Heart right ventricle (tissue), 16 donors: Measurements from ENCODE around the gene COL4A6. TPM values are rescaled to one million over a fixed set of nuclear protein-coding genes. Genes with fewer than 3 reads are reported as not detected.

Experiments used
- ATAC-seq, 8 donors: fragments of 200-7000 bp; cut with Tn5 transposase; one replicate each; pipeline ENCODE4 v1.9.1; 2020; ENCODE audit warnings: mild to moderate bottlenecking in 8 of 8, moderate library complexity in 8 of 8, moderate number of reproducible peaks in 1 of 8
- DNase-seq, 2 donors: peaks; one replicate each; pipeline ENCODE4 v3.0.0-alpha.2; 2020
- H3K27ac ChIP-seq, 10 donors: fragments of 200-600 bp; sonication (generic) in 2 of 10; one replicate each; pipeline versions ENCODE4 v1.5.0 to v1.8.0; 2020 to 2022; ENCODE audit warnings: mild to moderate bottlenecking in 3 of 10
- H3K27me3 ChIP-seq, 7 donors: fragments of 200-600 bp; one replicate each; pipeline ENCODE4 v1.8.0; 2021 to 2022; ENCODE audit warnings: mild to moderate bottlenecking in 2 of 7
- H3K36me3 ChIP-seq, 9 donors: fragments of 200-600 bp; sonication (generic) in 1 of 9; one replicate each; pipeline versions ENCODE4 v1.5.0 to v1.8.0; 2020 to 2022; ENCODE audit warnings: mild to moderate bottlenecking in 2 of 9
- H3K4me1 ChIP-seq, 9 donors: fragments of 200-600 bp; sonication (generic) in 1 of 9; one replicate each; pipeline versions ENCODE4 v1.5.0 to v1.8.0; 2020 to 2022; ENCODE audit warnings: mild to moderate bottlenecking in 4 of 9
- H3K4me3 ChIP-seq, 10 donors: fragments of 200-600 bp; sonication (generic) in 2 of 10; one replicate each; pipeline versions ENCODE4 v1.5.0 to v1.8.0; 2020 to 2022; ENCODE audit warnings: mild to moderate bottlenecking in 7 of 10, moderate library complexity in 2 of 10
- H3K9me3 ChIP-seq, 11 donors: fragments of 200-600 bp in 10 of 11; sonication (generic) in 2 of 11; one replicate each; pipeline versions ENCODE4 v1.5.0 to v1.8.0; 2013 to 2022; ENCODE audit warnings: mild to moderate bottlenecking in 2 of 11, control low read depth in 1 of 11, moderate library complexity in 1 of 11
- CTCF ChIP-seq, 9 donors: fragments of 200-600 bp; sonication (generic) in 2 of 9; IDR thresholded peaks; one replicate each; pipeline versions ENCODE4 v1.5.0 to v1.8.0; 2021 to 2022; ENCODE audit warnings: antibody characterized with exemption in 9 of 9, mild to moderate bottlenecking in 5 of 9, moderate library complexity in 1 of 9
- WGBS, 2 donors: extraction: QIAGEN DNeasy Blood & Tissue Kit; methylation state at CpG; one replicate each; pipeline ENCODE4 v1.1.7; 2013; ENCODE audit warnings: inconsistent platforms in 1 of 2; 5-methylcytosine and 5-hydroxymethylcytosine counted together
- intact Hi-C, 10 donors: fragments of 100-400 bp; cut with DNase I; formaldehyde crosslinking; loops; one replicate each; pipeline versions ENCODE4 v1.11.1 to v1.14.2; 2022
- polyA plus RNA-seq, 2 donors: library from polyadenylated mRNA; stranded (reverse); fragments of 200-250 nt; gene quantifications; one replicate each; pipeline ENCODE4 v1.2.3, GENCODE V29; 2013
- total RNA-seq, 10 donors: library from RNA; stranded (reverse); fragmentation: NEBNext Ultra II Directional in 3 of 10; extraction: Animal tissue kit (Norgen Biotek cat#: 25700) in 3 of 10; gene quantifications; one replicate each; pipeline versions ENCODE4 v1.2.1 to v1.2.4, GENCODE V29; 2021 to 2023
- donor health status: Arrhythmogenic right ventricular cardiomyopathy.
- donor health status: ischemic (EF 13 %, LVEDD 7.1; RV severe dilation, severe dysfunction).
- donor health status: healthy with polysubstance abuse.
- donor health status: DM: no; HTN: yes; CAD: no.
- donor health status: DM: no; HTN: no; CAD: no.
- donor health status: ischemic (EF 25% LVEDD 6.9; RV normal size, moderate dysfunction).
- donor health status: ischemic (EF 25% LVEDD 5.7; RV mildly dilated, moderate dysfunction).
- donor health status: healthy.
- donor health status: DM: yes; HTN: yes; CAD: no.
- donor health status: Ischemic cardiomyopathy.
- donor health status: ischemic (EF 35%, LVEDD 5.7; RV mildly dilated, moderate dysfunction).
- donor health status: nonischemic (EF 11% LVEDD 7.7; RV severe dilation, severe dysfunction).
- donor health status: DM: yes; HTN: yes; CAD: no.
- donor health status: PGD.
- donor health status: ischemic (EF 29% LVEDD 5.4; RV normal size, mild dysfunction).
- donor health status: nonischemic (EF 23%, LVEDD 6.1; RV moderate dilation, normal function).

COL4A6 gene
- total and polyA plus RNA-seq, 12 donors, result 1.7 to 10.8 (median 7.6) TPM

- TF ChIP-seq CTCF (IDR thresholded peaks at IDR 0.05), result no peak
- 87 to 90% methylated on average over 2 of the region's 2 CpGs for WGBS, 2 donors
- Histone ChIP-seq H3K27me3 (peaks cover 0 to 18% (median 0%) of the 10 kb centered on the region in 7 donors), H3K27ac (no peak overlapping the region), H3K4me3 (no peak overlapping the region), H3K4me1 (no peaks in the 10 kb centered on the region), H3K36me3 (no peaks in the 10 kb centered on the region), H3K9me3 (no peaks in the 10 kb centered on the region)
- intact Hi-C loops, result loop anchor here in 1 of 10 donors (10.0 kb wide), 1 partner anchor 133 kb away; no protein-coding TSS in a partner anchor
- ATAC-seq (no peak), DNase-seq (no peak)
These were observed 9.1 kb upstream of the COL4A6 start for GRCh38 chrX:108447303-108447702.

- Histone ChIP-seq H3K4me1 (peaks cover 0 to 3% (median 0%) of the 10 kb centered on the region in 9 donors), H3K27ac (peak overlapping the region in 3 of 10 donors; percentile 22 to 29 (median 25)), H3K4me3 (peak overlapping the region in 1 of 10 donors; percentile 62), H3K36me3 (no peaks in the 10 kb centered on the region), H3K27me3 (peaks cover 0 to 53% (median 0%) of the 10 kb centered on the region in 7 donors), H3K9me3 (no peaks in the 10 kb centered on the region)
- ATAC-seq (no peak), DNase-seq (no peak)
- TF ChIP-seq CTCF (IDR thresholded peaks at IDR 0.05), result no peak
- intact Hi-C loops, result loop anchor here in 1 of 10 donors (10.0 kb wide), 1 partner anchor 128 kb away; no protein-coding TSS in a partner anchor
- 52 to 54% methylated on average over 2 of the region's 2 CpGs for WGBS, 2 donors
These were observed 4.8 kb upstream of the COL4A6 start for GRCh38 chrX:108442901-108443464.

GRCh38 chrX:108439961-108440696, 1.9 kb upstream of the COL4A6 start:
- ATAC-seq (peak; percentile 34 to 77 (median 66)), DNase-seq (peak in 1 of 2 donors; percentile 12)
- intact Hi-C loops, result loop anchor here in 1 of 10 donors (10.0 kb wide), 1 partner anchor 125 kb away; no protein-coding TSS in a partner anchor
- peak overlapping the region in 9 of 10 donors; percentile 15 to 76 (median 70) for H3K27ac ChIP-seq
- no peak for TF ChIP-seq CTCF (IDR thresholded peaks at IDR 0.05)
- peaks cover 0 to 74% (median 0%) of the 10 kb centered on the region in 7 donors for H3K27me3 ChIP-seq
- no peaks in the 10 kb centered on the region for H3K36me3 ChIP-seq
- WGBS, 2 donors, result 1% methylated on average over 24 to 25 of the region's 25 CpGs
- H3K9me3 ChIP-seq, result no peaks in the 10 kb centered on the region
- peaks cover 0 to 3% (median 0%) of the 10 kb centered on the region in 9 donors for H3K4me1 ChIP-seq
- peak overlapping the region; percentile 25 to 62 (median 52) for H3K4me3 ChIP-seq

- Histone ChIP-seq H3K36me3 (no peaks in the 10 kb centered on the region), H3K9me3 (no peaks in the 10 kb centered on the region), H3K27me3 (peaks cover 0 to 76% (median 0%) of the 10 kb centered on the region in 7 donors), H3K4me3 (peak within 1 kb of the TSS; percentile 25 to 62 (median 52)), H3K4me1 (peaks cover 0 to 3% (median 0%) of the 10 kb centered on the region in 9 donors), H3K27ac (peak within 1 kb of the TSS in 9 of 10 donors; percentile 15 to 76 (median 70))
- 2% methylated on average over 13 of the region's 13 CpGs for WGBS, 2 donors
- ATAC-seq (peak; percentile 82 to 93 (median 92)), DNase-seq (peak; percentile 25 to 48)
- intact Hi-C loops, result no loop called here
- no peak for TF ChIP-seq CTCF (IDR thresholded peaks at IDR 0.05)
These were observed 1.3 kb upstream of the COL4A6 start, which contains the start of gene COL4A5 for GRCh38 chrX:108439426-108439942. TSS of gene COL4A5 (plus strand) at chrX:108439838. CDS start at chrX:108440126, 288 bp downstream.
